ENCODE measurements around the gene VEPH1.

The VEPH1 gene

DNA sequence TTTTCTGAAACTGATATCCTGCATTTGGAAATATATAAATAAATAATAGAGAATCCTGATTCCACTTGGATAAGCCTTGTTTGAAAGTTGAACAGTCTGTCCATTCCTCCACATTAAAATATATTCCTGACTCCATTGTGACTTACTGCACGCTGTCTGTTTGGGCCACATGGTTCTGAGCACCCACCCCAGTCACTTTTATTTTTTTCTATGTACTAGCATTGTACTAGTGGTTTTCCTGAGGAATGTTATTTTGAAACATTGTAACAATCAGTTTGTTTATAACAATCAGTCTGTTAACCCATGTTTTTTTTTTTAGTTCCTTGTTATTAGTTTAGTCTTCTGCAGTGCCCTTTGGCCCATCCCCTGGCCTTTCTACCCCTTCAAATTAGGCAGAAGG, 255.8 kb downstream of the VEPH1 start:
- DNase-seq = no peak

DNA sequence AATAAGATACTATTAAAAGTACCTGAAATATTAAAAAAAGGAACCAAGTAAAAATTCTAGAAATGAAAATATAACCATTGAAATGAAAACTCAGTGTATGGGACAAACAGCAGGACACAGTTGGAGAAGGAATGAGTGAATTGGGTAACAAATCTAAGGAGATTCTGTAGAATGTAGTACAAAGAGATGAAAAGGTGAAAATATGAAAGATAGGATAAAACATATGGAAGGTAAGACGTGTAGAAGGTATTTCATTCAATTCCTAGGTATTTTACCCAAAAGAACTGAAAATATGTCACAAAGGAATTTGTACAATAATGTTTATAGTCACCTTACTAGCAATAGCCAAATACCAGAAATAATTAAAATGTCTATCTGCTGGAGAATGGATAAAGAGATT, 260.4 kb downstream of the VEPH1 start:
- DNase-seq = no peak

DNA sequence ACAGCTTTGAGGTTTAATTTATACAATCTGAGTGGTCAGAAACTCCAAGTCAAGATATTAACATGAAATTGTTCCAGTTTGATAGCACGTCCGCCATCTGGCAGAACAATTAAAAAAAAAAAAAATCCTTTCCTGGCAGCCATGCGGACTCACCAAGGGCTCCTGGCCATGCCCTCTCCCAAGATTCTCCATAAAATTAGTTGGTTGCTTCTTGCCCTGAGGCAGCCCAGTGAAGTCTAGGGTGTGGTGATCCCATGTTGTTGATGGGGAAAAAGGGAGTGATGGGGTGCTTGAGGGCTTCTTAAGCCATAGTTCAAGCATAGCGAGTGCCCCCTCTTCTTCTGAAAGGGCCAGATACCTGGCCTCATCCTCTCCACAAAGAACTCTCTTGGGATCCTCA, 261.6 kb downstream of the VEPH1 start:
- no peak for DNase-seq

DNA sequence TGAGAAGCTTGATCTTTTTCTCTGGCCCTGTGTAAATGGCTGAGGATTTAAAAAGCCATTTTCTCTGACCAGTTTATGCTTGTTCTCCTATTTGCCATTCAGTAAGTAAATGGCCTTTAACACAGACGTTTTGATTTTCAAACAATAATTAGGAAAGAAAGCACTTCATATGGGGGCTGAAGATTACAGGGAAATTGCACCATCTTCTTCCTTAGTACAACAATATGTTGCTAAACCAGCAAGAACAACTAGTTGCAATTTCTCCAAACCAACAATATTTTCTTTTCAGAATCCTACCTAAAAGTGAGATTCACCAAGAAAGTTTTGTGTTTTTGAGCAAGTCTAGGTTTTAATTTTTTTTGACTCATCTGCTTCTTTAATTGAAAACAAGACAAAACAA, 262.8 kb downstream of the VEPH1 start:
- no peak for DNase-seq

DNA sequence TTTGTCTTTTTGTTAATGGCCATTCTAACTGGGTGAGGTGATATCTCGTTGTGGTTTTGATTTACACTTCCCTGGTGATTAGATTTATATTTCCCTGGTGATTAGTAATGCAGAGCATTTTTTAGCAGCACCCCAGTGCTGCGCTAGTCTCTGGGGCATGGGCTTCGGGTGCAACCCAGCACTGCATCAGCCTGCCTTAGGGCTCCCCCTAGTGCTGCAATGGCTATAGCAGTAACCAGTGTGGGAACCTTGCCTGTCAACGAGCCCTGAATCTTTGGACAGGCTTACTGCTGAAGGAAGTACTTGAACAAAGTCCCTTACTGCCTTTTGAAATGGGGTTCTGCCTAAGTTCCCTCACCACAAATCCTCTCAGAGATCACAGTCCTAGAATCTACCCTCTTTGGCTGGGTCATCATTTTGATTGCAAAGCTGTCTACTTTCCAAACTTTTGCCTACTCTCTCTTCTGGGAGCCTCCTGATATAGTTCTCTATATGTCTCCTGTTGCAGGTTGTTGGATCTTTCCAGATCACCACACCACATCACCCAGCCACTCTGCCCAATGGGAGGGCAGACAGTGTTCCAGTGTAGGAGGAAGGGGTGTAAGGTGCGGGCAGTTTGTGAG, 264.0 kb downstream of the VEPH1 start:
- DNase-seq = peak in 1 of 2 experiments; percentile 3

DNA sequence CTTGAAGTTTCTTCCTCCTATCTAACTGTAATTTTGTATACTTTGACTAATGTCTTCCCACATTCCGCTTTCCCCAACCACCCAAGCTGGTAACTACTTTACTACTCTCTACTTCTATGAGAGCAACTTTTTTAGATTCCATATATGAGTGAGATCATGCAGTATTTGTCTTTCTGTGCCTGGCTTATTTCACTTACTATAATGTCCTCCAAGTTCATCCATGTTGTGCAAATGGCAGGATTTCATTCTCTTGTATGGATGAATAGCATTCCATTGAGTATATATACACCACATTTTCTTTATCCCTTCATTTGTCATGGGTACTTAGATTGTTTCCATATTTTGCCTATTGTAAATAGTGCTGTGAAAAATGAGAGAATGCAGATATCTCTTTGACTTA, 264.8 kb downstream of the VEPH1 start:
- no peak for DNase-seq

DNA sequence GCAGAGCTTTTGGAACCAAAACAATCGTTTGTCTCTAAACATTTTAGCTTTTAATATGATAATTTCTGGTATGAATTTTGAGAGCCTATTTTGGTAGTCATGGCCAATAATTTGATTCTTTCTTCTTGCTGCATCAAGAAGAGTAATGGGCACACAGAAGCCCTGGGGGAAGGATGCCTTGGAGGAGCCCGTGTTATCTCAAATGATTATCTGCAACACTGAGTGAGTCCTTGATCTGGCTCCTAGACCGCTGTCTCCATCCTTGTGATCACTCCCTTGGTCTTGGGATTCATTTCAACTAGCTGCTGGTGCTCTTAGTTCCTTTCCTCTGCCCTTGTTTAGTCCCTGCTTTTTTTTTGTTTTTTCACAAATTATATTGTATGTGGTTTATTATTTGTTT, 265.3 kb downstream of the VEPH1 start:
- no peak for DNase-seq

DNA sequence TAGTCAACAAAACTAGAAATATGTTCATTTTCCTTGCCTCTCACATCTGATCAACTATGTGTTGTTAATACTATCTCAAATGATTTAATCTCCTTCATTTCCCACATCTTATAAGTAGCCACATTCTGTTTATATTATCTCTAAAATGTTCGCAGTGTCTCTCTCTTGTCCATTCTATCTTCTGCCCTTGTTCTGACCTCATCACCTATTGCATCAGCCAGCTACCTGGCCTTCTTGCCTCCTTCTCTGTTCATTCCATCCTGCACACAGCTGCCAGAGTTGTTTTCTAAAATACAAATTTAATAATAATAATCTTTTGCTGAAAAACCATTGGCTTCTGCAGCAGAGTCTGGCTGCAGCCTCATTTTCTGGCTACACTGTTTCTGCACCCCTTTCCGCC, 267.9 kb downstream of the VEPH1 start:
- DNase-seq = no peak

DNA sequence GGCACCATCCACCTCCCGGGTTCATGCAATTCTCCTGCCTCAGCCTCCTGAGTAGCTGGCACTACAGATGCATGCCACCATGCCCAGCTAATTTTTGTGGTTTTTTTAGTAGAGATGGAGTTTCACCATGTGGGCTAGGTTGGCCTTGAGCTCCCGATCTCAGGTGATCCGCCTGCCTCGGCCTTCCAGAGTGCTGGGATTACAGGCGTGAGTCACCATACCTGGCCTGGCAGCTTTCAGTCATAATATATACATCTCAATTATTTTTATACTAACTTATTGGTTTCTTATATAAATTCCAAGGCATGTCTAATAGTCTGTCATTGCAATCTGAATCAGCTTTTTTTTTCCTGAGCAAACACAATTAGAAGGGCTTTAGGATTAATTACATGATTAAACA, 269.3 kb downstream of the VEPH1 start:
- DNase-seq = no peak

DNA sequence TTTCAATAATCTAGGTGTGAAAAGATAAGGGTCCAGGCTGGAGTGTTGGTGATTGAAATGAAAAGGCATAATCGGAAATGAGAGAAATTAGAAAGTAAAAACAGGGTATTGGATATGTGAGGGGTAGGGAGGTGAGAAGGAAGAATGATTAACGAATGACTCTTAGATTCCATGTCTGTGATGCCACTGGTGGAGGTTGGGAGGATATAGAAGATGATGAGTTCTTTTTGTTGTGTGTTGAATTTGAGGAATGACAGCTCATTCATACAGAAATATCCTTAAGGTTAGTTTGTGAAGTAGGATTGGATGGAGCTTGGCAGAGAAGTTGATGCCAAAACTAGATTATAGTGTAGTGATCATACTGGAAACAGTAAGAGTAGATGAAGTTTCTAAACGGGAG, 271.1 kb downstream of the VEPH1 start:
- no peak for DNase-seq

DNA sequence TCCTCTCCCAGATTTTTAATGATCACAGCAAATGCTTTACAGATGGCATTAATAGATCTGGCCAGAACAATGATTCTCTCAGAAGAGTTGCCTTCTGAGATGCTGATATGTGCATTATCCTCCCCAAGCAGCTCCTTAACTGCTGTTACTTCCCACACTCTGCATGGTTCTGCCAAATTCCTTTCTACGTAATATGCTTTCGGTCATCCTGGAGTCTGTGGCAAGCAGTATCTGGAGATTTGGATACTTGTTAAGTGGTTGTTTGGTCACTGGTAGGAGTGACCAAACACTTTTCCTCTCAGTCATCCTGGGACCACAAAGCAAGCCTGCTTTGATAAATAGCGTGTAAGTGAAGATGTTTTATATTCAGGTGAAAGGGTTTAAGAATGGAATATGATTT, 272.1 kb downstream of the VEPH1 start:
- DNase-seq = no peak

DNA sequence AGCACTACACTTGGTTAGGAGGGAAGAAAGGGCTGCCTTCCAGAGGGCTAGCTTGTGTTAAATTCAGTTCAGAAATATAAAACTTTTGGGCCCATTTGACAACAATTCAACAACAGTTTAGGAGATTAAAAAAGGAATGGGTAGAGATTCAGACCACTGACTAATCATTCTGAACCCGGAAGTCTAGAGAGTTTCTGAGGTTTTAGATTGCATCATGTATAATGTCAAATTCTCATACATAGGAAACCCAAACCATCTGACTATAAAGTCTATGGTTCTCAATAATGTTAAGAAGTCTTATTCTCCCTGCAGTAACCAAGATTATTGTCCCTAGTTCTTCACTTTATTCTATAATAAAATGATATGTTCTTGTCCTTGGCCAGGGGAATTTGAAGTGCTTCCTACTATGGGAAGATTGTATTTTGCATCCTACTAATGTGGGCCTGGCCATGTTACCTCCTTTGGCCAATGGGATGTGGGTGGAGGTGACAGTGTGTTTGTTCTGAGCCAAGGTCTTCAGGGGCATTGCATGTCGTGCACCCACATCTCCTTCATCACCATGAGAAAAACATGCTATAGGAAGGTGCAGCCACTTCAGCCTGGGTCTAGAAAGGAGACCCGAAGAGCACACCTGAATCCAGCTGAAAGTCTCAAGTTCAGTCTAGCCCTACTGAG, 276.9 kb downstream of the VEPH1 start:
- no peak for DNase-seq

DNA sequence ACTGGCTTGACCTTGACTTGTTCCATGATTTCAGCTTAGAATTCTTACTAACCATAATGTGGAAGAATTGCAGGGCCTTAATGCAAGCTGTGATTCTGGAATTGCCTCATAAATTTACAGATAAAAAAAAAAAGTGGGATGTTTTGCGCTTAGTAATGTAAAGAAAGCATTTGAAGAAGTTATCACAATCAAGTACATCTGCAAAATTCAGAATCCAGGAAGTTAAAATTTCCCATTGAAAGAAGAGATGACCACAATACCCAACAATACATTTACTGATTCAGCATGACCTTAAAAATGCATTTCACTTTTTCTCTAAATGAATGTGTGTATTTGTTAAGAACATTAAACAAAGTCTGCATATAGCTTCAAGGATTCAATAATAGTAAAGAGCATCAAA, 278.2 kb downstream of the VEPH1 start:
- DNase-seq = no peak

DNA sequence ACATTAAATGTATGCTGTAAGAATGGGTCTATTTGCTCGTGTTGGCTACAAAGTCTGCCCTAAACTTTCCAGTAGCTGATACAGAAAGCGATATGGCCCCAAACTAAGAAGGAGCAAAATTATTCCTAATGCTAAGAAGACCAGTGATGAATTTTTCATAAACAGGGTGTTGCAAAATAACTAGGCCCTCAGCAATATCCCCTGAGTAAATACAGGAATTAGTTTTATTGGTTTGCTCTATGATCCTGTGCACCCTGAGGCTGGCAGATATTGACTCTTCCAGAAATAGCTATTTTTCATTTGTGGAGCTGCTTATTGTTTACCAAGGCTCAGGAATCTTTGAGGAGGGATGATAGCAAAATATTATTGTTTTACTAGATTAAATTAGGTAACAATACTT, 282.3 kb downstream of the VEPH1 start:
- DNase-seq = no peak

DNA sequence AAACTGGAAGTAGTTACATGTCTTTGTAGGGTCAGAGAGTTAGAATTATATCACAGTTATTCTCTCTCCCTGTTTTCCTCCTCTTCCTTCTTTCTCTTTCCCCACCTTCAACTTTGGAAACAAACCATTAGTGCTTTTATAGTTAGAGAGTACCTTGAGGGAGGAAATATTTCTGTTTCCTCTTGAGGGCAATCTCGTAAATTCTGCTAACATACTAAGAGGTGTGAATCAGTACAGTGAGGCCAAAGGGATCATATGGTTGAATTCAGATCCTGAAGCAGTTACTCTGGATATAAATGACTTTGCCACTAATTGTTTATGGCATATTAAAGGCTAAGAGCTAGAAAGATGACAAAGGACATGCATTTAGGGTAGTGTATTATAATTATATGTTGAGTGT, 283.0 kb downstream of the VEPH1 start:
- no peak for DNase-seq

DNA sequence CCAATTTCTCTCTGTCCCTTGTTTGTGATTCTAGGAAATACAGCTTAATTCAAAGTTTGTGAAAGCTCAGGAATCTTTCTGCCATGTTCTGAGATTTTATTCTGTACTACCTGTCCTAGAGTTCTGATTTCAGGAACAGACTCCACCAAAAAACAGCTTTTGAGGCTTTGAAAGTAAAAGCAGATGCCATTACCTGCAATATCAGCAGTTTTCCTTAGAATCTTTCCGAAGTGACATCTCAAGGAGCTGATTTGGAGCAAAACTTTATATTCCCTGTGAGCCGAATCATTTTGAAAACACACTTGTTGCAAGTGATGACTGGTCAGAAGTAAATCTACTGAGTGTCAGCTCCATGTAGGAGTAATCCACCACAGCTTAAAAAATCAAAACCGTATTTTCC, 284.0 kb downstream of the VEPH1 start:
- no peak for DNase-seq
